Lower leg skin (tissue), 3 donors: ENCODE data around the gene SH3RF2.

Experiments used
- CTCF ChIP-seq, 3 donors: fragments of 450-650 bp; IDR thresholded peaks; one replicate each; pipeline ENCODE4 v1.5.1; 2016; ENCODE audit warnings: antibody characterized with exemption in 3 of 3, mild to moderate bottlenecking in 3 of 3, moderate library complexity in 2 of 3
- POLR2A ChIP-seq, 2 donors: fragments of 450-650 bp; IDR thresholded peaks; one replicate each; pipeline ENCODE4 v1.6.1; 2016 to 2017; ENCODE audit warnings: antibody characterized with exemption in 2 of 2, mild to moderate bottlenecking in 1 of 2, moderate library complexity in 1 of 2

GRCh38 chr5:145941096-145941447 is 4.7 kb downstream of the SH3RF2 start:
- TF ChIP-seq POLR2A (IDR thresholded peaks at IDR 0.05) (no peak), CTCF (IDR thresholded peaks at IDR 0.05) (no peak)
